HepG2 (cell line): ENCODE data around the gene CDYL2. TPM values are rescaled to one million over a fixed set of nuclear protein-coding genes. Genes with fewer than 3 reads are reported as not detected.

Experiments
- ATAC-seq: fragments of 200-7000 bp; cut with Tn5 transposase; 3 replicates; pipeline ENCODE4 v1.9.1; 2020; ENCODE audit warnings: mild to moderate bottlenecking, moderate library complexity
- BruUV-seq: library from RNA; stranded (reverse); fragments of 400-500 nt; replicated peaks from 2 replicates; lab custom pipeline; 2021; lab: Mats Ljungman, UMichigan
- CTCF ChIA-PET: fragments of 300-600 bp; formaldehyde crosslinking; extraction: SDS; loops from one replicate; lab custom pipeline; 2021; ENCODE audit warnings: low total read pairs, inconsistent platforms, low intra/inter-chr PET ratio; lab: Yijun Ruan, JAX
- POLR2A ChIA-PET: fragments of 350-600 bp; sonication (Branson Sonifier 250); formaldehyde crosslinking; loops from one replicate; lab custom pipeline; 2020; ENCODE audit warnings: antibody characterized with exemption, inconsistent platforms; lab: Yijun Ruan, JAX
- DNase-seq: peaks from one replicate; pipeline ENCODE4 v3.0.0-alpha.2; 2015; ENCODE audit warnings: low spot score
- FAIRE-seq: peaks from 3 replicates; lab custom pipeline; 2011; peaks lifted over from hg19 to GRCh38; lab: Jason Lieb, UNC
- H2AFZ ChIP-seq: one replicate; pipeline ENCODE4 v1.6.1; 2011; ENCODE audit warnings: low read length, inconsistent platforms
- H3K27ac ChIP-seq: fragments of 300-600 bp; 3 replicates; pipeline ENCODE4 v1.8.0; 2011; ENCODE audit warnings: mixed run types, mild to moderate bottlenecking, mixed read lengths, low read length, inconsistent platforms; ENCODE audit not compliant: insufficient read depth; ENCODE audit errors: extremely low read length
- H3K27me3 ChIP-seq, 2 experiments: fragments of 200-600 bp in 1 of 2; 2 replicates in 1 of 2; 3 replicates in 1 of 2; pipeline versions ENCODE4 v1.6.0 to v1.8.0; 2011; ENCODE audit warnings: low read length in 2 of 2, mild to moderate bottlenecking in 2 of 2, moderate library complexity in 2 of 2, inconsistent platforms in 1 of 2; ENCODE audit not compliant: insufficient read depth in 2 of 2, control insufficient read depth in 1 of 2
- H3K36me3 ChIP-seq, 2 experiments: fragments of 200-600 bp in 1 of 2; replicated peaks in 1 of 2; 2 replicates in 1 of 2; 3 replicates in 1 of 2; pipeline versions ENCODE4 v1.5.1 to v1.8.0; 2011; ENCODE audit warnings: low read length in 2 of 2, inconsistent platforms in 1 of 2; ENCODE audit not compliant: insufficient read depth in 2 of 2, control insufficient read depth in 1 of 2
- H3K4me1 ChIP-seq: 2 replicates; pipeline ENCODE4 v1.5.1; 2012; ENCODE audit warnings: low read length, inconsistent platforms; ENCODE audit not compliant: insufficient read depth
- H3K4me2 ChIP-seq: 2 replicates; pipeline ENCODE4 v1.6.0; 2011; ENCODE audit warnings: low read depth, low read length, inconsistent platforms
- H3K4me3 ChIP-seq, 3 experiments: fragments of 200-600 bp in 1 of 3; sonication (generic), shearing (Covaris generic) in 1 of 3; replicated peaks in 1 of 3; 2 replicates each; pipeline ENCODE4 v1.5.1; 2011 to 2016; ENCODE audit warnings: low read length in 3 of 3, inconsistent platforms in 2 of 3, low read depth in 2 of 3, mild to moderate bottlenecking in 2 of 3, control low read depth in 1 of 3, mixed read lengths in 1 of 3; ENCODE audit not compliant: insufficient read depth in 1 of 3
- H3K79me2 ChIP-seq: one replicate; pipeline ENCODE4 v1.6.1; 2011; ENCODE audit warnings: low read length, inconsistent platforms; ENCODE audit not compliant: insufficient read depth
- H3K9ac ChIP-seq: 2 replicates; pipeline ENCODE4 v1.6.0; 2011; ENCODE audit warnings: mild to moderate bottlenecking, low read depth, low read length, inconsistent platforms; ENCODE audit not compliant: insufficient read depth
- H3K9me3 ChIP-seq: 2 replicates; pipeline ENCODE4 v1.5.1; 2012; ENCODE audit warnings: mild to moderate bottlenecking, low read length
- H4K20me1 ChIP-seq: 2 replicates; pipeline ENCODE4 v1.6.0; 2011; ENCODE audit warnings: inconsistent platforms, mild to moderate bottlenecking, low read length, moderate library complexity; ENCODE audit not compliant: insufficient read depth
- HNRNPLL ChIP-seq: fragments of 200-400 bp; formaldehyde crosslinking; IDR thresholded peaks from 2 replicates; pipeline ENCODE4 v1.6.1; 2017; ENCODE audit warnings: mild to moderate bottlenecking, low read depth, low read length; ENCODE audit not compliant: poor library complexity, severe bottlenecking
- MAFK ChIP-seq, 2 experiments: IDR thresholded peaks in 1 of 2; conservative IDR thresholded peaks in 1 of 2; 2 replicates each; pipeline ENCODE4 v1.6.1; 2011; ENCODE audit warnings: improper control_type of control experiment in 2 of 2, low read length in 2 of 2
- MEIS1 ChIP-seq: sonication (generic); formaldehyde crosslinking; IDR thresholded peaks from 2 replicates; pipeline ENCODE4 v1.9.0; 2021; ENCODE audit warnings: mild to moderate bottlenecking, missing genetic modification reagents, moderate library complexity, borderline replicate concordance
- MIER2 ChIP-seq: IDR thresholded peaks from 2 replicates; pipeline ENCODE4 v1.6.1; 2016; ENCODE audit warnings: missing biosample characterization, missing genetic modification reagents
- PRPF4 ChIP-seq: fragments of 200-400 bp; formaldehyde crosslinking; IDR thresholded peaks from 2 replicates; pipeline ENCODE4 v1.6.1; 2016; ENCODE audit warnings: low read length, low read depth; ENCODE audit not compliant: poor library complexity, severe bottlenecking
- SP140L ChIP-seq: sonication (generic); formaldehyde crosslinking; IDR thresholded peaks from 2 replicates; pipeline ENCODE4 v1.4.0; 2020; ENCODE audit warnings: missing genetic modification reagents, borderline replicate concordance
- SYNCRIP ChIP-seq: fragments of 200-400 bp; formaldehyde crosslinking; IDR thresholded peaks from 2 replicates; pipeline ENCODE4 v1.6.1; 2018; ENCODE audit warnings: mild to moderate bottlenecking, low read depth, low read length; ENCODE audit not compliant: insufficient read depth
- TGIF2 ChIP-seq: IDR thresholded peaks from 2 replicates; pipeline ENCODE4 v1.6.1; 2016; ENCODE audit warnings: control low read depth, missing compliant biosample characterization
- XBP1 ChIP-seq: sonication (generic); formaldehyde crosslinking; IDR thresholded peaks from 2 replicates; pipeline ENCODE4 v1.5.0; 2020; ENCODE audit warnings: missing genetic modification reagents
- ZHX1 ChIP-seq: sonication (generic); formaldehyde crosslinking; IDR thresholded peaks from 2 replicates; pipeline ENCODE4 v1.8.1; 2022; ENCODE audit warnings: low read depth, mild to moderate bottlenecking, missing genetic modification reagents
- ZNF251 ChIP-seq: sonication (generic); formaldehyde crosslinking; IDR thresholded peaks from 2 replicates; pipeline ENCODE4 v1.9.0; 2021; ENCODE audit warnings: mild to moderate bottlenecking, missing genetic modification reagents
- ZNF30 ChIP-seq: sonication (generic); formaldehyde crosslinking; IDR thresholded peaks from 2 replicates; pipeline ENCODE4 v1.5.0; 2020; ENCODE audit warnings: mild to moderate bottlenecking, missing genetic modification reagents
- ZNF468 ChIP-seq: sonication (generic); formaldehyde crosslinking; IDR thresholded peaks from 2 replicates; pipeline ENCODE4 v1.8.0; 2022; ENCODE audit warnings: mild to moderate bottlenecking, moderate library complexity, missing genetic modification reagents
- ZNF550 ChIP-seq: sonication (generic); formaldehyde crosslinking; IDR thresholded peaks from 2 replicates; pipeline ENCODE4 v1.4.0; 2020; ENCODE audit warnings: mild to moderate bottlenecking, missing genetic modification reagents, borderline replicate concordance
- WGBS: methylation state at CpG from one replicate; pipeline ENCODE4 v1.1.6; 2017; ENCODE audit warnings: low lambda C conversion rate; 5-methylcytosine and 5-hydroxymethylcytosine counted together
- in situ Hi-C: cut with HindIII; loops from 2 replicates; pipeline ENCODE4 v1.10.0; 2017; ENCODE audit warnings: low pct_unique_long_range_greater_than_20kb; ENCODE audit not compliant: extremely low pct_ligation_motif_present
- intact Hi-C: fragments of 100-400 bp; cut with micrococcal nuclease; formaldehyde crosslinking; loops from one replicate; pipeline ENCODE4 v1.10.0; 2022; ENCODE audit not compliant: unreplicated experiment
- polyA plus RNA-seq, 8 experiments: library from polyadenylated mRNA; depleted of rRNA in 3 of 8; stranded (reverse) in 7 of 8; unstranded in 1 of 8; fragments of >200 nt; fragmentation: Illumina TruSeq in 4 of 8; extraction: Trizol in 4 of 8; gene quantifications; 2 replicates each; pipeline versions ENCODE4 v1.2.1 to v1.2.3, GENCODE V29; 2011 to 2016; ENCODE audit warnings: low read depth in 4 of 8, missing spikeins in 1 of 8, mixed read lengths in 1 of 8; ENCODE audit not compliant: insufficient read depth in 1 of 8
- total RNA-seq, 5 experiments: library from RNA; depleted of rRNA; stranded (reverse); fragments of >200 nt; fragmentation: Illumina TruSeq; extraction: Trizol; gene quantifications; 2 replicates each; pipeline ENCODE4 v1.2.3, GENCODE V29; 2016; ENCODE audit warnings: low read depth in 1 of 5
- TF ChIP-seq, protein P1 (sequence below): sonication (generic); formaldehyde crosslinking; IDR thresholded peaks from 2 replicates; pipeline ENCODE4 v1.4.0; 2020; ENCODE audit warnings: mild to moderate bottlenecking, missing genetic modification reagents
- TF ChIP-seq, protein P2 (sequence below): IDR thresholded peaks from 2 replicates; pipeline ENCODE4 v1.6.1; 2016; ENCODE audit warnings: missing genetic modification reagents, missing compliant biosample characterization

The CDYL2 gene
- total and polyA plus RNA-seq, 2 of the 13 experiments (the other 11 are each of a cell fraction or from before 2014, with no cell fraction given) = 0.07 to 0.35 TPM

DNA sequence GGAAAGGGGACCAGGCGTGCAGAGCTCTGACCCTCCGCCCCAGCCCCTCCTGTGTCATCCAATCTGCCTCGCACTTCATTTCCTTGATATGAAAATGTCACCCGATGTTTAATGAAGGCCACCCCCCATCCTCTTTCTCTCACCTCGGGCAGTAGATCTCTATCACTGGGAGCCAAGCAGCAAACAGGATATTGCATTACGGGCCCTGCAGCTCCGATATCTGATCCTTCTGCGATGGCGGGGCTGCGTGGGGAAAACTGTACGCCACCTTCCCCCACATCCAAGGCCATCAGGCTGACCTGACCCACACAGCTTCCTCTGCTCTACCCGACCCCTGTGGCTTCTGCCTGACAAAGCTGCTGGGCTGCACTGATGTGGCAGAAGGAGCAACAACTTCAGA, 188.7 kb downstream of the CDYL2 start:
- no peaks in the 10 kb centered on the region for H3K4me1 ChIP-seq
- no peak overlapping the region for H3K27ac ChIP-seq
- FAIRE-seq = no peak
- no peaks in the 10 kb centered on the region for H3K79me2 ChIP-seq
- in situ Hi-C loops (no loop called here), intact Hi-C loops (no loop called here)
- H3K4me2 ChIP-seq = no peak overlapping the region
- H2AFZ ChIP-seq = no peak overlapping the region
- H3K4me3 ChIP-seq = no peak overlapping the region
- BruUV-seq = no TSS peak
- no peak for ATAC-seq
- ChIA-PET CTCF (no interaction called here), POLR2A (no interaction called here)
- H4K20me1 ChIP-seq = no peaks in the 10 kb centered on the region
- 66% methylated on average over 12 of the region's 12 CpGs for WGBS
- no peak overlapping the region for H3K9ac ChIP-seq
- no peaks in the 10 kb centered on the region for H3K9me3 ChIP-seq
- H3K36me3 ChIP-seq = no peaks in the 10 kb centered on the region
- DNase-seq = no peak
- no peaks in the 10 kb centered on the region for H3K27me3 ChIP-seq
- TF ChIP-seq XBP1 (no peak), MEIS1 (CRISPR knock-in tag) (no peak), ZNF251 (CRISPR knock-in tag) (no peak), HNRNPLL (no peak), MAFK (conservative IDR thresholded peaks at IDR 0.05 in 1 of 2, IDR thresholded peaks at IDR 0.05 in 1 of 2; ENCODE audit: low read length in 2 of 2) (no peak), SP140L (CRISPR knock-in tag) (no peak), PRPF4 (no peak), ZNF30 (CRISPR knock-in tag) (no peak), SYNCRIP (no peak), ZHX1 (CRISPR knock-in tag) (no peak), ZNF550 (CRISPR knock-in tag) (no peak), ZNF468 (no peak), MIER2 (no peak), TGIF2 (CRISPR knock-in tag) (no peak)
- TF ChIP-seq, protein P1, sequence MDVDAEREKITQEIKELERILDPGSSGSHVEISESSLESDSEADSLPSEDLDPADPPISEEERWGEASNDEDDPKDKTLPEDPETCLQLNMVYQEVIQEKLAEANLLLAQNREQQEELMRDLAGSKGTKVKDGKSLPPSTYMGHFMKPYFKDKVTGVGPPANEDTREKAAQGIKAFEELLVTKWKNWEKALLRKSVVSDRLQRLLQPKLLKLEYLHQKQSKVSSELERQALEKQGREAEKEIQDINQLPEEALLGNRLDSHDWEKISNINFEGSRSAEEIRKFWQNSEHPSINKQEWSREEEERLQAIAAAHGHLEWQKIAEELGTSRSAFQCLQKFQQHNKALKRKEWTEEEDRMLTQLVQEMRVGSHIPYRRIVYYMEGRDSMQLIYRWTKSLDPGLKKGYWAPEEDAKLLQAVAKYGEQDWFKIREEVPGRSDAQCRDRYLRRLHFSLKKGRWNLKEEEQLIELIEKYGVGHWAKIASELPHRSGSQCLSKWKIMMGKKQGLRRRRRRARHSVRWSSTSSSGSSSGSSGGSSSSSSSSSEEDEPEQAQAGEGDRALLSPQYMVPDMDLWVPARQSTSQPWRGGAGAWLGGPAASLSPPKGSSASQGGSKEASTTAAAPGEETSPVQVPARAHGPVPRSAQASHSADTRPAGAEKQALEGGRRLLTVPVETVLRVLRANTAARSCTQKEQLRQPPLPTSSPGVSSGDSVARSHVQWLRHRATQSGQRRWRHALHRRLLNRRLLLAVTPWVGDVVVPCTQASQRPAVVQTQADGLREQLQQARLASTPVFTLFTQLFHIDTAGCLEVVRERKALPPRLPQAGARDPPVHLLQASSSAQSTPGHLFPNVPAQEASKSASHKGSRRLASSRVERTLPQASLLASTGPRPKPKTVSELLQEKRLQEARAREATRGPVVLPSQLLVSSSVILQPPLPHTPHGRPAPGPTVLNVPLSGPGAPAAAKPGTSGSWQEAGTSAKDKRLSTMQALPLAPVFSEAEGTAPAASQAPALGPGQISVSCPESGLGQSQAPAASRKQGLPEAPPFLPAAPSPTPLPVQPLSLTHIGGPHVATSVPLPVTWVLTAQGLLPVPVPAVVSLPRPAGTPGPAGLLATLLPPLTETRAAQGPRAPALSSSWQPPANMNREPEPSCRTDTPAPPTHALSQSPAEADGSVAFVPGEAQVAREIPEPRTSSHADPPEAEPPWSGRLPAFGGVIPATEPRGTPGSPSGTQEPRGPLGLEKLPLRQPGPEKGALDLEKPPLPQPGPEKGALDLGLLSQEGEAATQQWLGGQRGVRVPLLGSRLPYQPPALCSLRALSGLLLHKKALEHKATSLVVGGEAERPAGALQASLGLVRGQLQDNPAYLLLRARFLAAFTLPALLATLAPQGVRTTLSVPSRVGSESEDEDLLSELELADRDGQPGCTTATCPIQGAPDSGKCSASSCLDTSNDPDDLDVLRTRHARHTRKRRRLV (CRISPR knock-in tag) = no peak
- TF ChIP-seq, protein P2, sequence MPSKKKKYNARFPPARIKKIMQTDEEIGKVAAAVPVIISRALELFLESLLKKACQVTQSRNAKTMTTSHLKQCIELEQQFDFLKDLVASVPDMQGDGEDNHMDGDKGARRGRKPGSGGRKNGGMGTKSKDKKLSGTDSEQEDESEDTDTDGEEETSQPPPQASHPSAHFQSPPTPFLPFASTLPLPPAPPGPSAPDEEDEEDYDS (CRISPR knock-in tag) = no peak
